T-helper 1 cell treated with Interleukin-12 subunit alpha and Interleukin-12 subunit beta and Interleukin-4 antibody, amounts not matched to agents 30 ng/mL and 1 ng/mL, for 36 hours (primary cell): ENCODE results near the gene RASGRF2. TPM values are rescaled to one million over a fixed set of nuclear protein-coding genes. Genes with fewer than 3 reads are reported as not detected.

Source experiments
- intact Hi-C: fragments of 100-400 bp; cut with micrococcal nuclease; formaldehyde crosslinking; loops from one replicate; pipeline ENCODE4 v1.15.1; 2024
- total RNA-seq: library from RNA; stranded (reverse); gene quantifications from 2 replicates; pipeline ENCODE4 v1.2.3, GENCODE V29; 2022

RASGRF2 gene
- 8.5 and 10.8 TPM in 2 replicates for total RNA-seq

- intact Hi-C loops, result loop anchor here (1.0 to 5.0 kb wide), 7 partner anchors 148 to 1723 kb away; partner anchors contain the start of genes HOMER1, JMY, ZCCHC9 and ZFYVE16
These were observed at the start of gene RASGRF2 for GRCh38 chr5:80959768-80960442. Gene RASGRF2 (plus strand): TSS chr5:80960363. CDS start chr5:80960739, 376 bp downstream.

- intact Hi-C loops, result no loop called here
These were observed 47.7 kb upstream of the RASGRF2 start for GRCh38 chr5:80912479-80912878.

- intact Hi-C loops, result no loop called here
These were observed 44.4 kb upstream of the RASGRF2 start for GRCh38 chr5:80915716-80916115.

GRCh38 chr5:80916676-80917075 lies 43.5 kb upstream of the RASGRF2 start:
- intact Hi-C loops, result no loop called here

- intact Hi-C loops, result no loop called here
These were observed 42.5 kb upstream of the RASGRF2 start for GRCh38 chr5:80917631-80918030.

- intact Hi-C loops, result no loop called here
These were observed 40.4 kb upstream of the RASGRF2 start for GRCh38 chr5:80919678-80920196.

GRCh38 chr5:80920333-80920732 lies 39.8 kb upstream of the RASGRF2 start:
- intact Hi-C loops, result no loop called here

GRCh38 chr5:80921026-80921425 lies 39.1 kb upstream of the RASGRF2 start:
- intact Hi-C loops, result no loop called here

- intact Hi-C loops, result no loop called here
These were observed 34.2 kb upstream of the RASGRF2 start for GRCh38 chr5:80925931-80926330.

GRCh38 chr5:80926536-80926935 lies 33.6 kb upstream of the RASGRF2 start:
- intact Hi-C loops, result no loop called here

- intact Hi-C loops, result no loop called here
These were observed 33.0 kb upstream of the RASGRF2 start for GRCh38 chr5:80926979-80927656.

GRCh38 chr5:80928073-80928472 lies 32.1 kb upstream of the RASGRF2 start:
- intact Hi-C loops, result no loop called here

GRCh38 chr5:80930940-80931339 lies 29.2 kb upstream of the RASGRF2 start:
- intact Hi-C loops, result no loop called here

- intact Hi-C loops, result no loop called here
These were observed 28.8 kb upstream of the RASGRF2 start for GRCh38 chr5:80931411-80931810.

- intact Hi-C loops, result no loop called here
These were observed 27.1 kb upstream of the RASGRF2 start for GRCh38 chr5:80933036-80933435.

GRCh38 chr5:80934751-80935150 lies 25.4 kb upstream of the RASGRF2 start:
- intact Hi-C loops, result no loop called here

GRCh38 chr5:80935811-80936385 lies 24.3 kb upstream of the RASGRF2 start:
- intact Hi-C loops, result loop anchor here (1.0 kb wide), 1 partner anchor 172 kb away; no protein-coding TSS in a partner anchor

GRCh38 chr5:80936881-80937280 lies 23.3 kb upstream of the RASGRF2 start:
- intact Hi-C loops, result loop anchor here (1.0 kb wide), 1 partner anchor 171 kb away; no protein-coding TSS in a partner anchor

- intact Hi-C loops, result no loop called here
These were observed 22.4 kb upstream of the RASGRF2 start for GRCh38 chr5:80937584-80938356.

GRCh38 chr5:80941496-80941895 lies 18.7 kb upstream of the RASGRF2 start:
- intact Hi-C loops, result no loop called here

- intact Hi-C loops, result no loop called here
These were observed 8.8 kb upstream of the RASGRF2 start for GRCh38 chr5:80951366-80951765.
